GM21423 (cell line): ENCODE measurements around the gene RPGRIP1L.

ENCODE experiments used
- ATAC-seq: cut with Tn5 transposase; IDR thresholded peaks from one replicate; pipeline ENCODE4 v1.9.1; 2021; ENCODE audit warnings: mild to moderate bottlenecking, moderate library complexity; ENCODE audit not compliant: unreplicated experiment

Gene RPGRIP1L

DNA sequence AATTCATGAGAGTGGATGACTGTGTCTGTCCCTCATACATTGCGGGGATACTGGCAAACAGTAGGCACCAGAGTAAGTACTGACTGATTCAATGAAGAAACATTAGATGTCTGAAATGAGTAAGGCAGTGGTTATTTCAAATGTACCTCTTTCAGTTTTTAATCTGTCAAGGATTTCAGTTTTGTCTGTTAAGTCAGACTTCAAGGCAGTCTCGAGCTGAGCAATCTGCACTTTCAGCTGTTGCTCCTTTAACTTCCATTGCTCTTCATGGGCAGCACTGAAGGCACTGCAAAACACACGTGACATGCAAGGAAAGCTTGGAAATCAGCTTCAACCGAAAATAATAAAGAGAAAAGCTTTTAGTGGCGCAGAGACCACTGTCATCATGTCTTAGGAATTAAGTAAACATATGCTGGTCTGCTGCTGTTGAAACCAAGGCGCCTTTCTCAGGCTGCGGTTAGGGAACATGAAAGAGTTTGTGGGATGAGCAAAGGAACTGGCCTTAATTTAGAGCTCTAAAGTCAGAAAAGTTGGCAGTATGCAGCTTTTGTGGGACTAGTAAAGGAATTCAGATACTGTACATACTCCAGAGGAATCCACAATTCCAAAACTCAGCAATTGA is 38.8 kb downstream of the RPGRIP1L start:
- ATAC-seq = peak; percentile 52

DNA sequence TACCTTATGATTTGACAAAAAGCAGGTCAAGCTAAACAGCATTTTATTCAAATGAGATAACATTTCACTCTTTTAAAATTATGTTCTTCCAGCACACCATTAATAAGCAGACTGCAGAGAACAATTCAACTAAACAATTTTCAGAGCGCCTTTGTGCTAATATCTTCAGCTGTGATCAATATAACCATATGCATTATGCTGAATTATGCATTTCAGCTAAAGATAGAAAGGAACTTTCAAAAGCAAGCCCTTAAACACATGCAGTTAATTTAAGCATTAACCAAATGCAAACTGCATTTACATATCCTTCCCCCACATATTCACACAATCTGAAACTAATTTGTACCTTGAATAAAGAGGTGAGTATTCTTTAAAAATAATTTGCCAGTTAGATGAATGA is 41.6 kb downstream of the RPGRIP1L start:
- no peak for ATAC-seq

DNA sequence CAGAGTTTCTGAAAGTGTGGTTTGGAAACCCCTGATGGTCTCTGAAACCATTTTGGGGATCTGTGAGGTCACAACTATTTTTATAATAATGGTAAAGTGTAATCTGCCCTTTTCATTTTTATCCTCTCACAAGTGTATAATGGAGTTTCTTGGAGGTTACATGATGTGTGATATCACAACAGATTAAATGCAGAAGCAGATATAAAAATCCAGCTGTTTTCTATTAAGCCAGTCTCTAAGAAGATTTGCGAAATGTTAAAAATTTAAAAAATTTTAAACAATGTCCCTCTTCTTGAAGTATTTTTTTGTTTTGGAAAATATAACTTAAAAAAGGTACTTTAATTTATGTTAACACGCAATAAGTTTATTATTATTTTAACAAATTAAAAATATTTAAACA is 48.7 kb downstream of the RPGRIP1L start:
- no peak for ATAC-seq

DNA sequence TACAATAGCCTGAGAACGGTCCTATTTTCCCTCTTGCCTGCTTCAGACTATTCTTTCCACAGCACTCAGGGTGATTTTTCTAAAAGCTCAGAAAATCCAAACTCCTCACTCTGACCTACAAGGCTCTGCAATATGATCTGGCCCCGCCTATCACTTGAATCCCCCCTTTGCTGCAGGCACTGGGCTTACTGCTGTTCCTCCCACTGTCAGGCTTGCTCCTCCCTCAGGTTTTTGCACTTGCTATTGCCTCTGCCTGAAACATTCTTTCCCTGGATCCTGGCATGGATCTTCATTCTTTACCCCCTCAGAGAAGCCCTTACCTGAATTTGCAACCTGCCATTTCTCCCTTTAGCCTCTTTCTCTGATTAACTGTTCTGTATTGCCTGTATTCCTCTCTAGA is 52.3 kb downstream of the RPGRIP1L start:
- no peak for ATAC-seq

GRCh38 chr16:53646506-53646905 is 57.2 kb downstream of the RPGRIP1L start:
- ATAC-seq = no peak

DNA sequence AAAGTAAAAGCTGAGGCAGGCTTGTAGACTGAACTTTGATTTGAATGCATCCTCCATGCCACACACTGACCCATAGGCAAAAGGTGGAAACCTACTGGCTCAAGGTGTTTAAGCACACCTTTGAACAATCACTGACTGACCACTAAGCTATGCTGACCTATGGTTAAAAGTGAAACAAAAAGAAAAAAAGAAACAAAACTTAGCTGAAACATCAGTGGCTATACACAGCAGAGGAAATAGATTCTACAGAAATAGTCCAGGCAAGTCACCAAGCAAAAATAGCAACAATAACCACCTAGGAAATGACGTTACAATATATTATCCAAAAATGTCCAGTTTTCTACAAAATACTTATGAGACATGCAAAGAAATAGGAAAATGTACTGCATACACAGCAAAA is 60.2 kb downstream of the RPGRIP1L start:
- ATAC-seq = no peak

- ATAC-seq = no peak
Measured at GRCh38 chr16:53642094-53642493, 61.6 kb downstream of the RPGRIP1L start.

GRCh38 chr16:53636978-53637377 is 66.7 kb downstream of the RPGRIP1L start:
- no peak for ATAC-seq

- ATAC-seq = no peak
Measured at GRCh38 chr16:53632526-53632925, 71.1 kb downstream of the RPGRIP1L start.

DNA sequence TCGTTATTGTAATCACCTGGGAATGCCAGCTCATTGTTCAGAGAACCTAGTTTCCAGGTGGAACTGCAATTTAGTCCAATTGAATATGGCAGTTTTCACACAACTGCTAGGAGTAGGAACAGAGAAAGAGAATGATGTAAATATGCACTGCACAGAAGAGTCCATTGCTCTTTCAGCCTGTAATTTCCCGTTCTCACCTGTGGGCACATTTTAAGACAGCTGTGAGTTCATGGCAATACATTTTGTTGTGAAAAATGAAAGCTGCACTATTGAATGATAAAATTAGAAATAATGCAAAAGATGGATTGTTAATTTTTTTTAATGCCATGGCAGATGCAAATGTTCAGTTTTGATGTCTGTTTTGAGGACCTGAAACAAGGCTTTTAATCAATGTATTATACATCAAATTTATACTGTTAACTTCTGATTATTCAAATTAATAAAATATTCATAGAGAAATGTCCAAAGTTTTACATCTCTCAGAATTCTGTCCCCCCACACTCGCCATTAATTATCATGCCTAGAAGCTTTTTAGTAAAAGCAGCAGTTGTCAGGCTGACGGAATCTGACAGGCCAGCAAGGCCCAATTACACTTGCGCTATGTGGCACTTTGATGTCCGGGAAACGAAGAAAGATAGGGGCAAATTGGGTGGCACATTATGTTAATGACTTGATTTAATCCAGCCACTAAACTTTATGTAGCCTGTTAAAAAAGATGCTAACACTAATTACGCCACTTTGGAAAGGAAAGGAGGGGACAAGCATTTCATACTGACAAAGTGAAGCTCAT is 72.2 kb downstream of the RPGRIP1L start:
- ATAC-seq = no peak

DNA sequence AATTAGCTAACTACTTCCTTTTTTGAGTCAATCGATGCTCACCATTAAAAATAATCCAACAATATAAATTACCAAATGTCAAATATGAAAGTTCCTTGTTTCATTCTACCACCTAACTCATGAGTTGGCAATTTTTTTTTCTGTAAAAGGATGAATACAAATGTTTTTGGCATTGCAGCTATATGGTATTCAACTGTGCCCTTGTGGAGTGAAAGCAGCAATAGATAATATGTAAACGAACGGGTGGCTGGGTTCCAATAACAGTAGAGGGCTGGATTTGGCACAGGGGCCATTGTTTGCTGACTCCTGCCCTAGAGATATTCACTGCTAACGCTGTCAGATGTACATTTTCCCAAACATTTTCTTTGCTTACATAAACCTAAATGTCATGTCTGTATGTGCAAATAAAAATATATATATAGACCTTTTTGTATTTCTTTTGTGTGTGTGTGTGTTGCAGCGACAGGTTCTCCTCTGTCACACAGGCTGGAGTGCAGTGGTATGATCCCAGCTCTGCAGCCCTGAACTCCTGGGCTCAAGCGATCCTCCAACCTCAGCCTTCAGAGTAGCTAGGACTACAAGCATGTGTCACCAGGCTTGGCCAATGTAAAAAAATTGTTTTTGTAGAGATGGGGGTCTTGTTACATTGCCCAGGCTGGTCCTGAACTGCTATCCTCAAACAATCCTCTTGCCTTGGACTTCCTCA is 73.9 kb downstream of the RPGRIP1L start:
- no peak for ATAC-seq

DNA sequence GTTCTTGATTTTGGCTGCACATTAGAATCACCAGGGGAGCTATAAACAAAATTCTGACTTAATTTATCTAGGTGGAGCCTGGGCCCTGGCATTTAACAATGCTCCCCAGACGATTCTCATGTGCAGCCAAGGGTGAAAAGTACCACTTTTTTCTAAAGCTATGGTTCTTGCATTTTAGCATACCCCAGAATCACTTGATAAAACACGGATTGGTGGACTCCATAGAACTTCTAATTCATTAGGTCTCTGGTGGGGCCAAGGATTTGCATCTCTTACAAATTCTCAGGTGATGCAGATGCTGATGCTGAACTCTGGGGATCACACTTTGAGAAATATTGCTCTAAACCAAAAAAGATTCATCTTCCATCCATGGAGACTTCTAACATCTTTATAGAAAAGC is 74.5 kb downstream of the RPGRIP1L start:
- ATAC-seq = no peak

DNA sequence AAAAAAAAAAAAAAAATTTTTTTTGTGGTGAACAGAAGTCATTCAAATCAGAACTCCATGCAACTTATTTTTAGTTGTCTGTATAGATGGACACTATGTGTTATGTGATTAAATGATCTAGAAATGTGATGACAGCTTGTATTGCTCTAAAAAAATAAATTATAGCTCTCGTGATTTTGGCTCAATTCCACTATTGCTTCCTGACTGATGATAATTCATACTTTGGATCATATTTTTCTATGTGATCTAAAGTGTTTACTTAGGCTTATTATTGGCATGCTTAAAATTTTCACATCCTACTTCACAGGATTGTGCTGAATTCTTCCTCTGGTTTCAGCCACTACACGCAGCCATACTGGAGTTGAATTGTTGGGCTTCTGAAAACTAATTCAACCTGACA is 76.8 kb downstream of the RPGRIP1L start:
- no peak for ATAC-seq

DNA sequence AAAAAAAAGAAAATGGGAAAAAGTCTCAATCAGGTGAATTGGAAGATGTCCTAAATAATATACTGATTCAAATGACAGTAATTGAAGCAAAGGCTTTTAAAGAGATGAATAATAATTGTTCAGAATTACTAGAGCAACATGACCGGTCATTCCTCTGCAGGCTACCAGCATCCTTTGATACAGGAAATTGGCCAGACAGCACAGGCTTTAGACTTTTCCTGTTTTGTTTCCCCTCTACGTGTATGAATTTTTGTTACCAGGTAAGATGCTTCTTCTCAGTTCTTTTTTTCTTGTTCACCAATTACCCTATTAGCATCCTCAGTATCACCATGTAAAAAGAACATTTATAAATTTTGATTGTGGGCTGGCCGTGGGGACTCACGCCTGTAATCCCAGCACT is 77.5 kb downstream of the RPGRIP1L start:
- ATAC-seq = no peak

GRCh38 chr16:53625221-53625620 is 78.4 kb downstream of the RPGRIP1L start:
- ATAC-seq = no peak

- ATAC-seq = no peak
Measured at GRCh38 chr16:53622315-53622714, 81.3 kb downstream of the RPGRIP1L start.

- no peak for ATAC-seq
Measured at GRCh38 chr16:53620476-53620875, 83.2 kb downstream of the RPGRIP1L start.

- ATAC-seq = no peak
Measured at GRCh38 chr16:53619235-53619634, 84.4 kb downstream of the RPGRIP1L start.

DNA sequence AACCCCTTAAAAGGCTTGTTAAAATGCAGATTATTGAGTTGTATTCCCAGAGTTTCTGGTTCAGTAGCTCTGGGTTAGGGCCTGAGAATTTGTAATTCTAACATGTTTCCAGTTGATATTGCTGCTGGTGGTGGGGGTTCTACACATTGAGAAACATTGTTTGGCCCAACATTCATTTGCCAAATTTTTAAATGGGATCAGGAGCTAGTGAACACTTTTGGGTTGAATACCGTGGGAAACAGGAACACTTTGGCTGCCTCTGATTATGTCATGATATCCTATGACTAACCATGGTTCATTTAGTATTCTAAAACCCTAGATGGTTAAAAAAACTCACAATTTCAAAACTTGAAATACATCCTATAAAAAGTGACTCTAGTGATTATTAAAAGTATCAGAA is 89.3 kb downstream of the RPGRIP1L start:
- ATAC-seq = no peak

DNA sequence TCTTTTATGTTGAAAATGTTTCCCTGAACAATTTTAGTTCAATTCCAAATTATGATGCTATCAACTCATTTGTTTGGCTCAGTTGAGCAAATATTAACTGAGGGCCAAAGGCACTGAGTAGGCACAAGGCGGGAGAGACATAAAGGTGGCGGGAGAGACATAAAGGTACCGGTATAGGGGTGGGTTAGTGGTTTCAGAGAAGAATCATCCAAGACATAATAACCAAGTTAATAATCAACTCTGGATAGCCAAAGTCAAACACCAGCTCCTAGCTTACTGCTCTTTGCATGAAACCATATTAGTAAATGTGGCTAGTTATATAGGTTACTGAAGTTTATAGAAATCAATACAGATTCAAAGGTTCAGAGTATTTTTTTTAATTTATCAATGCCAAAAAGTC is 91.7 kb downstream of the RPGRIP1L start:
- no peak for ATAC-seq

DNA sequence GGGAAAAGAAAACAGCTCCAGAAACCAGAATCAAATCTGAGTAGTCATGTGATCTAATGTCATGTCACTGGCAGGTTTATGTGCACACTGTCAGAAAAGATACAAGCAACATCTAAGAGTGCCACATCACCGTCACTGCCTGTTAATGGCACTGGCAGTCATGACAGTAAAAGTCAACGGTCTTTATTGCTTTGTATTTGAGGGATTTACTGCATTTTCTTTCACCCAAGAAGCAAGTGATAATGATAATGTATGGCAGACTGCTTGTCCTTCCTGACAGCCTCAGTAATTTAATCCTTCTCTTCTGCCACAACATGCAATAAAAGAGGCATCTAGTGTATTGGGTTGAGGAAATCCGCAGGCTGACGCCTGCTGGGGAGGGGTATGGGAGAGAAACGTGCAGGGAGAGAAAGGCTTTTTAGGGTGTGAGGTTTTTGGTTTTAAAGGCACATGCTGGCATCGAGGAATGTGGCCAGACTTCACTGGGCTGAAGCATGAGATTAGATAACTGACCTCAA is 92.4 kb downstream of the RPGRIP1L start:
- ATAC-seq = no peak

- ATAC-seq = no peak
Measured at GRCh38 chr16:53609536-53609935, 94.1 kb downstream of the RPGRIP1L start.
